SU-DHL-6 (cell line): ENCODE results near the gene KRT78.

Experiments
- CTCF ChIP-seq: fragments of 200-600 bp; sonication (generic); IDR thresholded peaks from one replicate; pipeline ENCODE4 v1.5.1; 2017; ENCODE audit warnings: antibody characterized with exemption, mild to moderate bottlenecking, low read length, moderate library complexity; ENCODE audit not compliant: insufficient read depth, poor library complexity, severe bottlenecking
- EZH2phosphoT487 ChIP-seq: fragments of 200-600 bp; sonication (generic), shearing (Covaris generic); conservative IDR thresholded peaks from 2 replicates; pipeline ENCODE4 v1.6.1; 2018; ENCODE audit warnings: mild to moderate bottlenecking, antibody characterized with exemption, low read length, moderate library complexity, mixed read lengths

- TF ChIP-seq CTCF (no peak), EZH2phosphoT487 (no peak)
These were observed 14.7 kb downstream of the KRT78 start, which contains the start of gene KRT79 for GRCh38 chr12:52833922-52834726.
